Measurements from ENCODE around the gene CASP5. TPM values are rescaled to one million over a fixed set of nuclear protein-coding genes. Genes with fewer than 3 reads are reported as not detected.
"Not testable (repeated sequence)": the region's sequence is repeated elsewhere in the genome, so short reads cannot be mapped to it uniquely, and the experiment has no call there.

Gene CASP5
- not detected in 2 replicates for total RNA-seq (2014; rRNA removed; shearing (Covaris generic))

DNA sequence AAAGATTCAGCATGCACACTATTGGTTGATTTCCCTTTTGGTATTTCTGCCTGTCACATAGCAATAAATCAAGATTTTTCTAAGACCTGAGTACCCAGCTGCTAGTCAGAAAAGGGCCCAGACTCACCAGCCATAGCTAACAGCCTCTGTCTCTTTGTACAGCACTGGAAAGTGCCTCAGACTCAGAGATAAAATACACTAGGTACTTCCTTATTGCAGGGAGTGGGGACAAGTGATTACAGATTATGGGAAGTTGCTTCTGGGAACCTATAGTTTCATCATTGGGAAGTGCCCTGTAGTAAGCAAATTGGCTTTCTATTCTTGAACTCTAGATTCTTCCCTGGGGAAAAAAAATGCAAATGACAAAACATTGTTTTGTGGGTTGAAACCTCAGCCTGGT, at the start of gene CASP5:
CASP5 (minus strand) TSS at position 166 of the 400 bp plus-strand sequence; CDS start at position 134, 32 bp downstream.
- Histone ChIP-seq H3K27ac (no peak within 1 kb of the TSS), H3K4me1 (no peaks in the 10 kb centered on the region), H3K36me3 (no peaks in the 10 kb centered on the region), H3K4me3 (no peak within 1 kb of the TSS), H3K27me3 (no peaks in the 10 kb centered on the region), H3K9me3 (replicated peaks) (no peaks in the 10 kb centered on the region)
- no peak for DNase-seq

- not testable (repeated sequence) for H3K27me3 ChIP-seq; H3K27ac ChIP-seq; H3K9me3 ChIP-seq (replicated peaks); DNase-seq; H3K4me3 ChIP-seq; H3K4me1 ChIP-seq; H3K36me3 ChIP-seq
Measured at GRCh38 chr11:105072080-105072479, 49.1 kb upstream of the CASP5 start.

DNA sequence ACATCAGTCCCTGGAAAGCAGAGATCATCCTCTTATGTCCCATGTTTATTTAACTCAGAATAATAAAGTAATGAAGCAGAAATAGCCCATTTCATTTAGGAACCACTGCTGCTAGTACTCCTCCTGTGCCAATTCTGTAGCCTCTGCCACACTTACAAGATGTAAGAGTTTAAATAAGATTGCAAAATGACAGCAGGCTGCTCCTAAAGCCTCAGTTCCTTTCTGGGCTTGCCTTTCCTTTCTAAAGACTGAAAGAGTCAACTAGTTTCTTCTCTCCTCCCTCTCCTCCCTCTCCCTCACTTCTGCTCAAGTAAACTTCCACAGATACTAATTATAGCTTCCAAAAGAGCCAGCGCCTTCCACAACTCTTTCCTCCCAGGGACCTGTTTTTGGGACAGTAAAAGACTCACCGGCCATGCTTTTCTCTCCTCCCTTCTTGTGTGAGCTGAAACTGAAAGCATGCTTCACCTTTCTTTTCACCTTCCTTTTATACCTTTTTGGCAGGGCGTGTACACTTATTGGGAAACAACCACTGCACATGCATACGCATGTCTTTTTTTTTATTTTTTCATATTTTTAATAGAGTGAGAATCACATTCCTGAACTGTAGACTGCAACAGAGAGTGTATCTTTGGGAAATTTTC, 48.2 kb upstream of the CASP5 start:
- Histone ChIP-seq H3K9me3 (replicated peaks) (no peaks in the 10 kb centered on the region), H3K36me3 (no peaks in the 10 kb centered on the region), H3K27me3 (no peaks in the 10 kb centered on the region), H3K4me1 (no peaks in the 10 kb centered on the region), H3K4me3 (no peak overlapping the region), H3K27ac (no peak overlapping the region)
- no peak for DNase-seq

DNA sequence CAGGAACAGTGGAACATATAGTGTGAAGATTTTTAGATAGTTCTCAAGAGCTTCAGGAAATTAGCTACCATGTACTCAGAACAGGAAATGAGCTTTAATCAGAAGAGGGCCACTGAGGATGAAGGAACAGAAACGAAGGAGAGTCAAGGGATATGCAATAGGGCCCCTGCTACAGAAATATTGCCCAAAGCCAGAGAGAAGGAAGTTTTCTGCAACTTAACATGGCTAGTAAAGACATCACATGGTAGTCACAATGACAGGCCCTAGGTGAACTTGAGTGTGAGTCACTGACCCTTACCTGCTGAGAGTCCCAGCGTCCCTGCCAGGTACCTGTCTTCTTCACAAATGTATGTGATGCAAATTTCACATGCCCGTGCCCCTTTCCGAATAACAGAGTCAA, 47.3 kb upstream of the CASP5 start:
- no peak overlapping the region for H3K27ac ChIP-seq
- no peaks in the 10 kb centered on the region for H3K9me3 ChIP-seq (replicated peaks)
- no peak overlapping the region for H3K4me3 ChIP-seq
- no peaks in the 10 kb centered on the region for H3K4me1 ChIP-seq
- no peak for DNase-seq
- H3K36me3 ChIP-seq = no peaks in the 10 kb centered on the region
- no peaks in the 10 kb centered on the region for H3K27me3 ChIP-seq

GRCh38 chr11:105069749-105070148, 46.8 kb upstream of the CASP5 start:
- not testable (repeated sequence) for H3K27me3 ChIP-seq; H3K9me3 ChIP-seq (replicated peaks); H3K27ac ChIP-seq; H3K4me3 ChIP-seq; H3K36me3 ChIP-seq; DNase-seq; H3K4me1 ChIP-seq

DNA sequence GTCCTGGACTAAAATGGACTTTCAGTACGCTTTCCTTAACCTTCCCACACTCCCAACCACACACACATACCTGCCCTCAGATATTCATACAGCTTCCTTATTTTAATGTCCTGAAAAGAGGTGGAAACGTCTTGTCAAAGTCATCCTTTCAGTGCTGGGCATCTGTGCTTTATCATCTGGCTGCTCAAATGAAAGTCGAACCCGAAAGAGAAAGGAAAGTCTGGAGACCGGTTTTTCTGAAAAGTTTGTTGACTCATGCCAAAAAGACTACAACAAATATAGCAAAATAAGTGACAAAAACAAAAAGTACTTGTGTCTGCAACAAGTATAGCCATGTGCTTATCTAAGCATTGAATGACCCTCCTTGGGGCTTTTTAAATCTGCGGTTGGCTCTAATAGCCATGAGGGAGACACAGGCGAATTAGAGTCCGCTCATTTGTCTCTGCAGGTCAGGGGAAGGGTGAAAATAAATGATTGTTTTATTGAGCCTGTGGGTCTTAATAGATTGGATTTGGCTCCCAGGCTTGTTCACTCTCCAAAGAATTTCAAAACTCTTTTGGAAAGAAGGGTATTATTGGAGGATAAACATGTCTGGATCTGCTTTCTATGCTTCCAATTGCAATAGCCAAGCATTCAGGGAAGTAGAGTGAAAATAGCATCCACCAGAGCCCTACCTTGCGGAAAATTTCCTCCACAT, 40.4 kb upstream of the CASP5 start:
- H3K4me1 ChIP-seq; H3K9me3 ChIP-seq (replicated peaks); DNase-seq; H3K4me3 ChIP-seq; H3K27me3 ChIP-seq; H3K36me3 ChIP-seq; H3K27ac ChIP-seq: not testable (repeated sequence)

DNA sequence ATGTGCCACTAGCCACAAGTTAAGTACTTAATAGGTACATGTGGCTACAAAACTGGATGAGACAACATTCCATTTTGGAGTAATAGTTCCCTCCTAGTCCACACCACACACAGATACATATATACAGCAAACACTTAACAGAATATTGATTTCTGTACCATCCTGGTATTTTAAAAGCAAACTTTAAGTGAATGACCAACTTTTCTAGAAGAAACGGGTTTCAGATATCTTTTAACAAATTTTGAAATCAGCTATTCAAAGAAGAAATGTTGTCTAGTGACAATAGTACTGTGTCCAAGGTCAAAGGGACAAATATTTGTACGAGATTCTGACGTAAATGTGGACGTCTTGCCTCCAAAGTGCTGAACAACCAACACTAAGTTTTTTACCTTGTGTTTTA, 34.5 kb upstream of the CASP5 start:
- Histone ChIP-seq H3K9me3 (replicated peaks) (no peaks in the 10 kb centered on the region), H3K27me3 (no peaks in the 10 kb centered on the region), H3K4me3 (no peak overlapping the region), H3K4me1 (no peaks in the 10 kb centered on the region), H3K27ac (no peak overlapping the region), H3K36me3 (no peaks in the 10 kb centered on the region)
- no peak for DNase-seq

- DNase-seq = no peak
- no peaks in the 10 kb centered on the region for H3K4me1 ChIP-seq
- no peaks in the 10 kb centered on the region for H3K27me3 ChIP-seq
- no peak overlapping the region for H3K27ac ChIP-seq
- no peaks in the 10 kb centered on the region for H3K36me3 ChIP-seq
- no peak overlapping the region for H3K4me3 ChIP-seq
- no peaks in the 10 kb centered on the region for H3K9me3 ChIP-seq (replicated peaks)
Measured at GRCh38 chr11:105056446-105056845, 33.5 kb upstream of the CASP5 start.

GRCh38 chr11:105054723-105055493, 31.9 kb upstream of the CASP5 start:
- no peaks in the 10 kb centered on the region for H3K9me3 ChIP-seq (replicated peaks)
- H3K27ac ChIP-seq = no peak overlapping the region
- no peak overlapping the region for H3K4me3 ChIP-seq
- no peaks in the 10 kb centered on the region for H3K4me1 ChIP-seq
- no peaks in the 10 kb centered on the region for H3K27me3 ChIP-seq
- H3K36me3 ChIP-seq = no peaks in the 10 kb centered on the region
- DNase-seq = no peak

DNA sequence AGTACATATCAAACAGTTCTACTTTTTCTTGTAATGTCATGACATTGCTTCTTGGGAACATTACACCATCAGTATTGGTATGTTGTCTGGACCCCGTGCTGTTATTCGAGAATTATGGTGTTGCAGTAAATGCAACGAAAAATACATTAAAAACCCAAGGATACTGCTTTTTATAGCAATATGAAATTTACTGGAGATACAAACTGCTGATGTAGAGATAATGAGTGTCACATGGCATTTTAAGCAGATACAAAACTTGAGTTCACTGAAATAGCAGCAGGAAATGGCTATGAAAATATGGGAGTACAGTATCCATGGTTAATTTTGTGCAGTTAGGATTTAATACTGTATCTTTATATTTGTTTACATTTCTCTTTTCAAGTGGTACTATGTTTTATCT, 29.5 kb upstream of the CASP5 start:
- no peak overlapping the region for H3K27ac ChIP-seq
- no peaks in the 10 kb centered on the region for H3K27me3 ChIP-seq
- no peak overlapping the region for H3K4me3 ChIP-seq
- no peaks in the 10 kb centered on the region for H3K4me1 ChIP-seq
- no peaks in the 10 kb centered on the region for H3K36me3 ChIP-seq
- DNase-seq = no peak
- H3K9me3 ChIP-seq (replicated peaks) = no peaks in the 10 kb centered on the region

DNA sequence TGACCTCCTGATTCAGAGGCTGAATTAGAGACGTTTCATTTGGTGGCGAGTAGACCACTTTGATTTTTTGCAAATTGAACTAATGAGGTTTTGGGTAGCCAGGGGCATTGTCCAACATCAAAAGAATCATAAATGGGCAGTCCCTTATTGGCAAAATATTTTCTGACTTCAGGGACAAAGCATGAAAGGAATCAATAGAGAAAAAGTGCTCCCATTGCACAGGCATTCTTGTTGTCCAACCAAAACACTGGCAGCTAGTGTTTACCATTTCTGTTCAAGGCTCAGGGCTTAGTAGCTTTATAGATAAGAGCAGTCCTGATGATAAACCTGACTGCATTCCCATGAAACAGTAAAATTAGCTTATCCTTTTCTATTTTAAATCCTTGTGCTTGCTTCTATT, 28.6 kb upstream of the CASP5 start:
- Histone ChIP-seq H3K27ac (no peak overlapping the region), H3K4me3 (no peak overlapping the region), H3K4me1 (no peaks in the 10 kb centered on the region), H3K36me3 (no peaks in the 10 kb centered on the region), H3K27me3 (no peaks in the 10 kb centered on the region), H3K9me3 (replicated peaks) (no peaks in the 10 kb centered on the region)
- no peak for DNase-seq

- Histone ChIP-seq H3K4me3 (no peak overlapping the region), H3K27me3 (no peaks in the 10 kb centered on the region), H3K9me3 (replicated peaks) (no peaks in the 10 kb centered on the region), H3K27ac (no peak overlapping the region), H3K36me3 (no peaks in the 10 kb centered on the region), H3K4me1 (no peaks in the 10 kb centered on the region)
- DNase-seq = no peak
Measured at GRCh38 chr11:105049481-105049880, 26.5 kb upstream of the CASP5 start.

GRCh38 chr11:105046898-105047579, 24.1 kb upstream of the CASP5 start:
- Histone ChIP-seq H3K27me3 (no peaks in the 10 kb centered on the region), H3K27ac (no peak overlapping the region), H3K9me3 (replicated peaks) (no peaks in the 10 kb centered on the region), H3K36me3 (no peaks in the 10 kb centered on the region), H3K4me1 (no peaks in the 10 kb centered on the region), H3K4me3 (no peak overlapping the region)
- peak; percentile 6 to 21 for DNase-seq

DNA sequence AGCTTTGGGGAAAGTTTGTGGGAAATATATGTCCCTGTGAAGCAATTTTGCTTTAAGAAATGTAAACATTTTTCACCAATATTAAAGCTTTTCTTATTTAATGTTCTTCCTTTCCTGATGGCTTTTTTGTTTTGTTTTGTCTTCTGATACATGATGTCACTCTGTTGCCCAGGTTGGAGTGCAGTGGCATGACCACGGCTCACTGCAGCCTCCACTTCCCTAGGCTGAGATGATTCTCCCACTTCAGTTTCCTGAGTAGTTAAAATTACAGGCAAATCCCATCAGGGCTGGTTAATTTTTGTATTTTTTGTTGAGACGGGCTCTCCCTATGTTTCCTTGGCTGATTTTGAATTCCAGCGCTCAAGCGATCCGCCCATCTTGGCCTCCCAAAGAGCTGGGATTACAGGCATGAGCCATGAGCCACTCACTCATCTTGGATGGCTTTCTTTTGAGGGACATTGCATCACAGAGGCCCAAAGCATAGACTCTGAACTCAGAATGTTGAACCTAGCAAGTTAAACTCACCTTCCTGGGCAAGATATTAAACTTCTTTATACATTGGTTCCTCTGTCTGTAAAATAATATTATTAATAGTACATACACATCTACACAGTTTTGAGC, 22.8 kb upstream of the CASP5 start:
- Histone ChIP-seq H3K9me3 (replicated peaks) (no peaks in the 10 kb centered on the region), H3K27me3 (no peaks in the 10 kb centered on the region), H3K27ac (no peak overlapping the region), H3K4me1 (no peaks in the 10 kb centered on the region), H3K4me3 (no peak overlapping the region), H3K36me3 (no peaks in the 10 kb centered on the region)
- no peak for DNase-seq

All from SJCRH30 (cell line).